ENCODE measurements around the gene GRHL3.

GRHL3 gene

DNA sequence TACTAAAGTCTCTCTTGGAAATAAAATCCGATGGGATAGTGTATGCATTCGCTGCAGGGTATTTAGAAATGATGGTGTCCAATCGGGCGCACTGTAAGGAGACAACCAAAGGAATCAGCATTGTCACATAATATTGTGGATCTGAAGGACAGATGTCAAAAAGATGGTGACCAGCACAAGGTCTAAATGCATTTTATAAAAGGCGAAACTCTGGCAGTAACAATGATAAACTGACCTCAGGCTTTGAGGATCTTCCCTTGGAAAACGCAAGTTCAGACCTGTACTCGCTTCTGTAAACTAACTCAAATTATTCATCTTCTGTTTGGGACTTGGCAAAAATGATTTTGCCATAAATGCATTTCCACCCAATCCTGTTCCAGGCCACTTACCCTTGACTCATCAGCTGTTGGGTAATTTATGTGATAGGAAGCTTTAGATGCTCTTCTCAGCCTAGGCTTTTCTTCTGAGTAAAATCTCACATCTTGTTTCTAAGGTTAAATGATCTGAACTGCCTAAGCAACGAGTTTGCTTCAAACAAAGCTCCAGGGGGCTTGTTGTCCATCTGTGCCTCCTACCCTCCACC is 60.7 kb downstream of the GRHL3 start:
- no peak for DNase-seq

DNA sequence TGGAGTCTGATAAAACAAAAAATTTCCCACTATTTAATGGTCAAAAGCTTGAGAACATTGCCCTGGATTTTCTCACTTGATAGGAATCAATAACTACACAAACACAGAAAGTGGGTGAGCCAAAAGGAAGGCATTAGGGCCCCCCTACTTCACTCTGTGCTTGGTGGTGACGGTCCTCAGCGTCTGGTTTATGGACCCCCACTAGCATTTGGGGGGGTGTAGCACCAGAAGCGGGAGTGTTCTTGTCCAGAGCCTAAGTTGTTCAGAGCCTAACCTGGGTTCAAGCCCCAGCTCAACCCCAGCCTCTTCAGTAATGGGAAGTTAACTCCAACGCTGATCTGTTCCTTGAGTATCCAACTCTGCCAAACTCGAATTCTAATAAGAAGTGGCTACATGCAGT is 61.4 kb downstream of the GRHL3 start:
- DNase-seq, result no peak

DNA sequence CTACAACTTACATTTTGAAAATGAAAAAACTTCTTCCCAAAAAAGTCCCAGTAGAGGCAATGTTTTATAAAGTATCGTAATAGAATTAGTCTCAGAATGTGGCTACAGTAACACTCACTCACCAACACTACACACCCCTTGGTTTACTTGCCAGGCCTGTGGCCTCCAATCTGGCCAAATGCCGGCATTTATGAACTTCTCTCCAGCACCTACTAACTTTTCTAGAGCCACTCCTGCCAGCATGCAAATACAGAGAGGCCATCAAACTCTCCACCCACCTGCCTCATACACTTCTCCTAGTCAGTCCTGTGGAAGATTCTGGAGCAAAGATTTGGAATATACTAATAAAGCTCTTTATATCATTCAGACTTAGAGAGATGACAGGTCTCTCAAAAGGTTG is 62.1 kb downstream of the GRHL3 start:
- no peak for DNase-seq

DNA sequence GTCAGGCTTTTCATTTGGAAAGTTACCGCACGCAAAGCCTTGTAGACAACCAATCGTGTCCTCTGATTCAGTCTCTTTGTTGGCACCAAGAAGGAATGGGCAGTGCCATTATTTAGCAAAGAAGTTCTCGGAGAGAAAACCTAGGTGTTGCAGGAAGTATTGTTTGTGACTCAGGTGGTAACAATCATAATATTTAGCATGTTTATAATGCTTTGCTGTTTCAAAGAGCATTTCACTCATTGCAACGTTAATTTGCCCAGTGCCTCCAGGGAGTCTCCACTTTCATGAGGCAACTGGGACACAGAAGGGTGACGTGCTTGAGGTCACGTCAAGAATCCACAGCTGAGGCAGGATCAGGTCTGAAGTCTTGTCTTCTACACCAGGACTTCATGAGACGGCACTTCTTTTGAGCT is 63.0 kb downstream of the GRHL3 start:
- DNase-seq, result no peak

DNA sequence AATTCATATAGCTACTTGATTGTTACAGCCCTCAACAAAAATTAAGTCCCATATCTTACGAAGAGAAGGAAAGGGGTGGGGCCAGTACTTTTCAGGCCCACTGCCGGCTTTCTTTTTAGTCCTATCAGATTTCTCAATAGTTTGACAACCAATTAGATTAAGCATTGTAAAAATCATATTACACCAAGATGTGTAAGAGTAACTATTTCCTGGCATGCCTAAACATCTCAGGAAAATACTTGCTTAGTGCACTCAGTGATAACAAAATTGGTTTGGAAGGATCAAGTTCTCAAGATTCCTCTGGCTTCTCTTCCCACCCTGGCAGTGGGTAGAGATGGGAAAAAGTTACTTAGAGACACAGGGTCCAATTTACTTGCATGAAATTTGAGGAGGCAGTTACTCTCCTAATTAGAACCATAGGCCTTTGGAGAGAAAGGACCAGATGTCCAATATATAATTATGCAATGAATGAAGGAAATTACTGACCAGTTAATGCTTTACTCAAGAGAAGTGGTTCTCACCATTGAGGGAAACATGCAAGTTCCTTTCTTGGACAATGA is 64.3 kb downstream of the GRHL3 start:
- no peak for DNase-seq

DNA sequence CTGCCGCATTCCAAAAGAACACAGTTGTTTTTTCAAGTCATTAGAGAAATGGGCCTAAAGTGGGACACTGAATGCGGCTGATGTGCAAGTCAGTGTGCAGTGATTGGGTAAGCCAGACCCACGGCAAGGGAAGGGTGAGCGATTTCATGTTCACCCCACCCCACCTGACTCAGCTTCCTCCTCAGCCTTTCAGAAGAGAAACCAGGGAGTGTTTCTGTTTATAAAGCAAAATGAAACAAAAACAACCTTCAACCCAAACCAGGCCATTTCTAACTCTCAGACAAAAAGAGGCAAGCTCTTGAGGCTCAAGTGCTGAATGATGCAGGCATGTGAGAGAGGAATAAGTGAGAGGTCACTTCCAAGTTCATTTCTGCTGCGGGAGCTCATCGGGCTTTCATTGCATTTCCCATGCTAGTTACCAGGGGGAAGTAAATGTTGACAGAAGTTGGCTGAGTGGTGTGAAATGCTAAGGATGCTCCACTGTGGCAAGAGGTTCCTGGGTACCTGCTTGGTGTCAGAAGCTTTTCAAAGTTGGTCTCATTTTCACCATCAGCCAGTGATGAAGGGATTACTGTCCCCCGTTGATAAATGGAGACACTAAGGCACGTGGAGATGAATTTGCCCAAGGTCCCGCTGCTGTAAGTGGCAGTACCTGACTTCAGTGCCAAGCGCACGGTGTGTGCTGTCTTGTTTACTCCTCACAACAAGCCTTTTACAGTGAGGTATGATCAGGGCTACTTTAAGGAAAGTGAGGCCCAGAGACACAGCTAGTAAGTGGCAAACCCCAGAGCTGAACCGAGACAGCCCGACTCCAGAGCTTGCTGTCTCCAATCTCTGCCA is 65.3 kb downstream of the GRHL3 start:
- no peak for DNase-seq

DNA sequence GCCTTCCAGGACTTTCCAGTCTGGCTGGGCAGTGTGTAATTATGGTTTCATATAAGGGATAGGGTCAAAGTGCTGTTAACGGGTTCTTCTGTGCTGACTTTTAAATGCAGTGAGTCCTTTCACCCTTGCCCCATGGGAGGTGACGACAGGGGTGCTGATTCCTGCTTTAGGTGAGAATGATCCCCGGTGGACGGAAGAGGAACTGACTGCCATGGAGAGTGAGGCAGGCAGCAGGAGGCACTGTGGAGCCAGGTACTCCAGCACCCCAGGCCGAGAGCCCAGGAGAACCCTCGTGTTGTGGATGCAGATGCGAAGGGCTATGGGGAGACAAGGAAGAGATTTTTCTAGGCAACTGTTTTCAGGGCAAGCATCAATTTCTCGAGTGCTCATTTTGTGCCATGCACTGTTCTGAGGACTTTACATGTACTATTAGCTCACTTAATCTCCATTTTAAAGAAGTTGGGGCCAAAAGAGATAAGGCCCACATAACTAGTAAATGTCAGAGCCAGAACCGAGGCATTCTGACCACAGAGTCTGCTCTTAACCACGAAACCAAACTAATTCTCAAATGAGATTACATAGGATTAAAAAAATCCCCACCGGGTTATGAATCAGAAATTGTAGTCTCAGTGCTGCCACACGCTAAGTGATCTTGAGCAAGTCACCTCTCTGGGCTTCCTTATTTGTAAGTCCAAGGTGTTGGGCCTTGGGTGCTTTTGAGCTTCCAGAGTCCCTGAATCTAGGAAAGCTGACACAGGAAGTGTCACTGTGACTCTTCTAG is 66.2 kb downstream of the GRHL3 start:
- DNase-seq, result no peak

DNA sequence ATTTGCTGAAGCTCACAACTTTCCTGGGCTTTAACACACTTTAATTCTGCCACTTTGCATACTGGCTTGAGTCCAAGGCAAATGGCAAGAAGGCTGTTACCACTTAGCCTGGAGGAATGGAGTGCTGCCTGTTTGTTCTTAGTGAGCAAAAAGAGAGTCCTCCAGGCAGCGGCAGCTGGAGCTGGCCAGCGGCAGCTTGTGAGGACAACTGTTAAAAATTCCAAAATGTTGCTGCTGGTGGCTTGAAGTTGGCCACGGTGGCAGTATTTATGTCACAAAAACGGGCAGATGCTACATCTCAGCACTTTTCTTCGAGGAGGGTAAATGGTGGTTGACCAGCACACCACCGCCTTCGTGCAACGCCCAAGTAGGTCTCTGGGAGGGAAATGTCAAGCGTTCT is 67.1 kb downstream of the GRHL3 start:
- no peak for DNase-seq

DNA sequence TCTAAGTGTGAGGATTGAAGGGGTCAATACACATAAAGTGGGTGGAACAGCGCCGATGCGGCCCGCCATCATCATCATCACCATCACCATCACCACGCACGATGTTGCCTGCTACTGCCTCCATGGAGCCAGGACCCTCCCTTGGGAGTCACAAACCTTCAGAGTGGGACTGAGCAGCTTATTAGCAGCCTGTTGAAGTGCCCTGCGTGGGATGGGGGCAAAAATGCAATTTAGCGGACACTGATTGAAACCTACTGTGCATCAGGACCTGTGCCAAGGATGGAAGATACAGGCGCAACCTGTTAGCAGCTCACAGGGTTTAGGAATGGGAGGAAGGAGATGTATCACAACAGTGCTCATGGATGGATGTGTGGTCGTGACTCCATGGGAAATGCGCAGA is 67.8 kb downstream of the GRHL3 start:
- no peak for DNase-seq

DNA sequence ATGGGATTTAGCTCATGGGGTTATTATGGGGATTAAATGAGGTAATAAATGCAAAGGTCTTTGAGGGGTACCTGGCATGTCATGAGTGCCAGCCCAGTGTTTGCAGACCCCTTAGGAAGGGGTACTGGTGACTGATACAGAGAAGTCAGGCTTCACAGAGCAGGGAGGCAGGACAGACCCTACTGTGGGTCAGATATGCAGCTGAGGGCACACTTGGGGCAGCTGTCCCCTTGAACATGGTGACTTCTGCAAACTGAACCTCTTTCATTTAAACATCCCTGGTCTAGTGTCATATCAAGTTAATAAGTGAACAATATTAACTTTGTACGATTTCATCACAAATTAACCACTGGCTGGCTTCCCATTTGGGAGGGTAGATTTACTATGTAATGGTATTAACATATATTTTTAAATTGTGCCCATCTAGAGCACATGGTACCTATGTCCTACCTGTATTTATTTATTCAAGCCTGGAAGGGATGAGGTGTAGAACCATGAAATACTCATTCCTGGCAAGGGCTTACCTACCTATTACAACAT is 68.5 kb downstream of the GRHL3 start:
- DNase-seq, result no peak

DNA sequence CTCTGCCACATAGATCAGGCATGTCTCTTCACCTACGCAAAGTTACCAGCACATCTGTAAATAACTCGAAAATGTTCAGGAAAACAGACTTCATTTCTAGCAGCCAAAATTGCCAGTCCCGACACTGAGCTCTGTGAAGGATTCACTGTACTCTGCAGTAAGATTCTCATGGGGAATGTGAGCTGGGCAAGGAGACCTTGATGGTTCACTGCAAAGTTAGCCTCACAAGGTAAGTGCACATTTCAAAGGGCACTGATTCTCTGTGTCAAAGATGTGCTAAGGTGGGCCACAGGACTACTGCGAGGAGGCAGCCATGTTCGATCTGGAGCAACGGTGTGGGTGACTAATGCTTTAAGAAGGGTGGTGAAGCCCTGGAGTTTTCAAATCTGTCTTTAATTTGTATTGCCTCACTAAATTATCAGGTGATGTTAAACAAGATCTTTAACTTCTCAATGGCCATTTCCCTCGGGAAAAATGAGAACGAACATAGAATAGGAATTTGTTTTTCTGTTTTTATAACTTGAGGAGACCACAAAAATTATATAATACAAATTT is 69.3 kb downstream of the GRHL3 start:
- no peak for DNase-seq

DNA sequence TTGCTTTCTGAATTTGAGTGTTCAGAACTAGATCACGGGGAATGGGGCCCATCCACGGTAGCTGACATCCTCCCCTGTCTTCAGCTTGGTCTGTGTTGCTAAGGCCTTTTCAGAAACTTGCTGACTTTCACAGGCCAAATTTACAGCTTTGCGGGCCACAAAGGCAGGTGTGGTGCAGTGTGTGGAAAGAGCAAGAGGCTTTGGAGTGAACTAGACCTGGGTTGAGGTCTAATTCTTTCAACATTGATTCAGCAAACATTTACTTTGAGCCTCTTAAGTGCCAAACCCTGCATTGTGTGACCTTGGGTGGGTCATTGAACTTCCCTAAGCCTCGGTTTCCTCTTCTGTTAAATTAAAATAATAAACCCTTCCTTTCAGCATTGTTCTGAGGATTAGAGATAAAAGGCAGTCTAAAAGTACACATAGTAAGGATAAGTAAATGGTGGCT is 70.1 kb downstream of the GRHL3 start:
- no peak for DNase-seq

DNA sequence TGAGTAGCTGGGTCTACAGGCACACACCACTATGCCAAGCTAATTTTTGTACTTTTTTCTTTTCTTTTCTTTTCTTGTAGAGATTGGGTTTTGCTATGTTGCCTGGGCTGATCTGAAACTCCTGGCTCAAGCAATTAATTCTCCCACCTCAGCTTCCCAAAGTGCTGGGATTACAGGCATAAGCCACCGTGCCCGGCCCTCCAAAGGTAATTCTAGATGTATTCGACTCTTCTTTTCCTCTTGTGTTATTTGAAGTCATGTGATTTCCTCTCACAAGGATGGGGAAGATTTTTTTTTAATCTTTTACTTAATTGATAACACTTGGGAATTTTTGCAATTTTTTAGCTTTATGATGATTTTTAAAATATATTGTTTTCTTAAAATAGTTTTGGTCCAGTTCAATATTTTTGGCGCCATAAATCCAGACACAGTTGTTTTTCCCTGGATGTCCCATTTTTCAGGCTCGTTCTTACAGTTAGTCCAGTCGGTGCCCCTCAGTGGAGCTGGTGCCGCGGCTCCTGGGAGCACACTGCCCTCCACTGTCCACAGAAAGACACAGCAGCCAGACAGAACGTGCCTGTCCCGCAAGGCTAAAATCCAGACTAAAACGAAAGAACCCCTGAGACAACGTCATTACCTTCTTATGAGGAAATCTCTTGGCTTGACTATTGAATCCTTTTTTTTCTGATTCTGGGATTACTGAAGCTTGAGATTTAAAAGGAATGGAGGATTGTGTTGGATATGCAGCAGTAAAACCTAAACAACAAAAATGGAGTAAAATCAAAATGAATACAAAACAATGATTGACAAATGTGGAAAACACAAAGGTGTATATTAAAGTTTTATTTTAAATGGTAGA is 72.0 kb downstream of the GRHL3 start:
- DNase-seq, result peak; percentile 83

DNA sequence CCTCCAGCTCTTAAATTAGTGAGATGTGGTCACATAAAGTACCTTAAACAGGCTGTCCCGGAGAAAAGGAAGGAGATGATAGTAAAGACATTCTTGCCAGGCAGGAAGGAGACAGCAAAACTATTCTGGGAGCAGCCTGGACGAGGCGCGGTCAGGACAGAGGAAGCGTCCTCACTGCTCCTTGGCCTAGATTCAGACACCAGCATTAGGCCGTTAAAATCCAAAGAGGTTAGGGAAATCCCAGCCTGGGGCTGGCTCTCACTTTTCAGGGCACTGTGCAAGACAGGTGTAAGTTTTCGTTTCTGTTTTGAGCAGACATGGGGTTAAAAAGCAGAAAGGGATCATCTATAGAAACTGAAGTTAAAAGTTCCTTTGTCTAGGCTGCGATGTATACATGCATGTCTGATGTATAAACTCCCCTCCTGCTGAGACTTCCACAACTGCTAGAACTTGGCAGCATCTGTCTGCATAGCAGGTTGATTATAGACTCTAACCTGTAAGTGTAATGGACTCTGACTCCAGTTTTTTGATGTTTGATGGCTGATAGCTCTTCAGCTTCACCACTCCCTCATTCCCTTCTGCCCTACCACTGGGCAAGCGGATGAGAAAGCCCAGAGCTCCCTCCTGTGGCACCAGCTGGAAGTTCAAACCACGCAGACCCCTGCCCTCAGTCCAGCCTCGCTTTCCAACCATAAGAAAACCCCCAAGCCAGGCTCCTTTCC is 72.9 kb downstream of the GRHL3 start:
- peak; percentile 65 for DNase-seq

DNA sequence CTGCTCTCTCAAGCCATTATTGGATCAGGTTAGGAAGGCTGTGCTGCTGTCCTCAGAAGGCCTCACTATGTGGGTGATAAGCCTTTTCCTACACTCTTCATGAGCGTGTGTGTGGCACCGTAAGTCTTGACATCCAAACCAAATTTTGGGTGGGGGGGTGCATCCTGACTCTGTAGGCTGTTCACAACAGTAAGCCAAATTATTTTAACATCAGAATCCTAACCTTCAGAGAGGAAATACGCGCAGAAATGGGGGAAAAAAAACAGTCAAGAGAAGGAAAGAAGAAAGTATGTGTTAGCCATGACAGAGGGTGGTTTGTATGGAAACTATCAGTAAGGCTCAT is 73.4 kb downstream of the GRHL3 start:
- no peak for DNase-seq

DNA sequence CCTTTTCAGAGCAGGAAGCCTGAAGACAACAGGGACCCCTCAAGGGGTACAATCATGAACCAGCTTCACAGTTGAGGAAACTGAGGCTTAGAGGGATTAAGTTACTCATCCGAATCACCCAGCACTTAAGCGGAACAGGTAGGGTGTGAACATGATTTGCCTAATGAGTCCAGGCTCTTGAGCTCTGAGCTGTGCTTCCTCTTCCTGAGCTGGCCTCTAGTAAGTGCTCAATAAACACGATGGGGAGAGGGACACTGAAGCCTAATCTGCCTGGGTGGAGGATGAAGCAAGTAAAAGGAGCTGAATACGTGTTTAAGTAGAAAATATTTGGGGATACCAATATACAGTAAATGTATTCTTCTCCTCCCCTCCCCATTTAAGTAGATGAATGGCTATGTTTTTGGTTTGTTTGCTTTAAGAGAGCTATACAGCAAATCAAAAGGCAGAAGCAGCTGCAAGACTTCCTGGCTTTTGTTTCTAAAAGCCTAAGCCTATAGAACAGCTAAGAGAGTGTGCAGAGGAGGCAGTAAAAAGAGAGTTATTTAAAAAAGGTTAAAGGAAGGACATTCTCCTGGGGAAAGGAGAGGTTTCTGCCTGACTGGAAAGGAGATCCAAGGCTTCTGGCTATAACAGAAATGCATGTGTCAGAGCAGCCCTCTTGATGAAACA is 74.0 kb downstream of the GRHL3 start:
- DNase-seq, result no peak

DNA sequence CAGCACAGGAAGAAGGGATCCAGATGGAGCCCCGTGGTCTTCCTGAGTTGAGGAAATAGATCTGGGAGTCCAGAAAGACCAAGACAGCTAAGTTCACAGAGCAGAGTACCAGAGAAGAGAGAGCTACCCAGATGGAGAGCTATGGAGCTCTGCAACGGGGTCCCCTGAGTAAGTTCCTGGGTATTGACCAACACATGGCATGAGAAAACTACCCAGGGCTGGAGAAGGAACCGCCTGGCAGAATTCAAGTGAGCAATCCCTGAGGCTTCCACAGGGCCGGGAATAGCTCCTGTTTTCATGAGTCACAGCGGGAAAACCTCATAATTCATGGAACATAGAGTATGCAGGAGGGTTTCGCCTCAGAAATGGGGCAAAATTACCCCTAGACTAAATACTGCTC is 74.7 kb downstream of the GRHL3 start:
- no peak for DNase-seq

DNA sequence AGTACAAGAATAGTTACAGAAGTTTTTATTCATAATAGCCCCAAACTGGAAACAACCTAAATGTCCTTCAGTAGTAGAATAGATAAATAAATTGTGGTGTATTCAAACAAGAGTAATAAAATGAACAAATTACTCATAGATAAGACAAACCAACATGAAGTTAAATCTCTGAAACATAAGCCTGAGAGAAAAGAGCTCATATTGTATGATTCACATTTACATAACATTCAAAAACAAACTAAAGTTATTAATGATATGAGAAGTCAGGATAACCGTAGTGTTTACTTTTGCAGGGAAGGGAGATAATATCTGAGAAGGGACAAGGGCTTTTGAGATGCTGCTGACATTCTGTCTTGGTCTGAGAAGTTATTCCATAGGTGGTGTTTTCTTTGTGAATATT is 80.9 kb downstream of the GRHL3 start:
- DNase-seq, result no peak

DNA sequence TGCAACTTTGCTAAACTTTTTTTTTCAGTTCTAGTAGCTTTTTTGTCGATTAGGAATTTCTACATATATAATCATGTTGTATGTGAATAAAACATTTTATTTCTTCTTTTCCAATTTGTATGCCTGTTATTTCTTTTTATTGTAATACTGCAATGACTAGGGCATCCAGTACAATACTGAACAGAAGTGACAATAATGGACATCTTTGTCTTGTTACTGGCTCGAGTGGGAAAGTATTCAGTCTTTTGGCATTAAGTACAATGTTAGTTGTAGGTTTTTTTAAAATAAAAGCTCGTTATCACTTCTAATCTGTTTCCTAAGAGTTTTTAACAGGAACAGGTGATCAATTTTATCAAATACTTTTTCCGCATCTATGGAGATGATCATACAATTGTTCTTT is 84.6 kb downstream of the GRHL3 start:
- no peak for DNase-seq

Data from left hindlimb (tissue), 1 donor.